Colonic mucosa (tissue), 4 donors: ENCODE results near the gene HELZ. TPM values are rescaled to one million over a fixed set of nuclear protein-coding genes. Genes with fewer than 3 reads are reported as not detected.
A peak's percentile ranks its signal among the peaks of the same experiment; 100 is the strongest.

Experiments
- DNase-seq: peaks from one replicate; pipeline ENCODE4 v3.0.0-alpha.2; 2020
- H3K27ac ChIP-seq: fragments of 200-600 bp; one replicate; pipeline ENCODE4 v1.8.0; 2021
- H3K27me3 ChIP-seq: fragments of 200-600 bp; one replicate; pipeline ENCODE4 v1.8.0; 2021
- H3K36me3 ChIP-seq: fragments of 200-600 bp; one replicate; pipeline ENCODE4 v1.8.0; 2021
- H3K4me1 ChIP-seq: fragments of 200-600 bp; one replicate; pipeline ENCODE4 v1.8.0; 2021; ENCODE audit warnings: mild to moderate bottlenecking
- H3K4me3 ChIP-seq: fragments of 200-600 bp; one replicate; pipeline ENCODE4 v1.8.0; 2021
- H3K9ac ChIP-seq, 2 donors: one replicate each; pipeline ENCODE4 v1.7.0; 2013; ENCODE audit warnings: control low read depth in 2 of 2, low read depth in 2 of 2, low read length in 2 of 2
- H3K9me3 ChIP-seq: fragments of 200-600 bp; one replicate; pipeline ENCODE4 v1.8.0; 2021
- CTCF ChIP-seq: fragments of 200-600 bp; IDR thresholded peaks from one replicate; pipeline ENCODE4 v1.8.0; 2022; ENCODE audit warnings: antibody characterized with exemption, mild to moderate bottlenecking
- intact Hi-C: fragments of 100-400 bp; cut with DNase I; formaldehyde crosslinking; loops from one replicate; pipeline ENCODE4 v1.14.1; 2022
- total RNA-seq, 2 donors: library from RNA; stranded (reverse); fragmentation: NEBNext Ultra II Directional in 1 of 2; extraction: Animal tissue kit (Norgen Biotek cat#: 25700) in 1 of 2; gene quantifications; one replicate each; pipeline ENCODE4 v1.2.1, GENCODE V29; 2021
- donor health status: healthy.
- donor health status: DM: no; HTN: no; CAD: no.
- donor health status: DM: no; HTN: no; CAD: no.

The HELZ gene
- total RNA-seq, 2 donors from 2014 or later: 38.6 to 55.9 TPM

- Histone ChIP-seq H3K36me3 (peaks cover 10% of the 10 kb centered on the region), H3K27me3 (no peaks in the 10 kb centered on the region), H3K9ac (no peak overlapping the region), H3K27ac (no peak overlapping the region), H3K4me3 (no peak overlapping the region), H3K4me1 (no peaks in the 10 kb centered on the region), H3K9me3 (no peaks in the 10 kb centered on the region)
- no peak for DNase-seq
- TF ChIP-seq CTCF: peak; percentile 16
- intact Hi-C loops: loop anchor here (10.0 kb wide), 1 partner anchor 243 kb away; no protein-coding TSS in a partner anchor
Measured at GRCh38 chr17:67157732-67158639, 87.0 kb downstream of the HELZ start.

GRCh38 chr17:67156269-67157199, 88.5 kb downstream of the HELZ start:
- no peak for DNase-seq
- TF ChIP-seq CTCF: no peak
- Histone ChIP-seq H3K27ac (no peak overlapping the region), H3K36me3 (peaks cover 10% of the 10 kb centered on the region), H3K4me3 (no peak overlapping the region), H3K27me3 (no peaks in the 10 kb centered on the region), H3K4me1 (no peaks in the 10 kb centered on the region), H3K9me3 (no peaks in the 10 kb centered on the region), H3K9ac (no peak overlapping the region)
- intact Hi-C loops: loop anchor here (10.0 kb wide), 1 partner anchor 242 kb away; no protein-coding TSS in a partner anchor

GRCh38 chr17:67152824-67153223, 92.2 kb downstream of the HELZ start:
- no peak overlapping the region for H3K4me3 ChIP-seq
- intact Hi-C loops: loop anchor here (10.0 kb wide), 1 partner anchor 238 kb away; no protein-coding TSS in a partner anchor
- TF ChIP-seq CTCF: no peak
- peaks cover 2% of the 10 kb centered on the region for H3K36me3 ChIP-seq
- no peaks in the 10 kb centered on the region for H3K9me3 ChIP-seq
- no peak overlapping the region for H3K27ac ChIP-seq
- no peaks in the 10 kb centered on the region for H3K27me3 ChIP-seq
- DNase-seq: no peak
- no peak overlapping the region for H3K9ac ChIP-seq
- H3K4me1 ChIP-seq: no peaks in the 10 kb centered on the region

- intact Hi-C loops: loop anchor here (10.0 kb wide), 1 partner anchor 237 kb away; no protein-coding TSS in a partner anchor
- no peak for TF ChIP-seq CTCF
- no peaks in the 10 kb centered on the region for H3K4me1 ChIP-seq
- no peaks in the 10 kb centered on the region for H3K27me3 ChIP-seq
- no peaks in the 10 kb centered on the region for H3K9me3 ChIP-seq
- no peak overlapping the region for H3K27ac ChIP-seq
- peaks cover 4% of the 10 kb centered on the region for H3K36me3 ChIP-seq
- no peak overlapping the region for H3K9ac ChIP-seq
- H3K4me3 ChIP-seq: no peak overlapping the region
- no peak for DNase-seq
Measured at GRCh38 chr17:67151717-67152116, 93.3 kb downstream of the HELZ start.

- H3K4me1 ChIP-seq: no peaks in the 10 kb centered on the region
- peaks cover 4% of the 10 kb centered on the region for H3K36me3 ChIP-seq
- H3K27ac ChIP-seq: no peak overlapping the region
- intact Hi-C loops: loop anchor here (10.0 kb wide), 1 partner anchor 236 kb away; no protein-coding TSS in a partner anchor
- no peaks in the 10 kb centered on the region for H3K9me3 ChIP-seq
- no peaks in the 10 kb centered on the region for H3K27me3 ChIP-seq
- DNase-seq: peak; percentile 38
- no peak overlapping the region for H3K9ac ChIP-seq
- H3K4me3 ChIP-seq: no peak overlapping the region
- no peak for TF ChIP-seq CTCF
Measured at GRCh38 chr17:67150826-67151225, 94.2 kb downstream of the HELZ start.
